ENCODE data around the gene TPO. TPM values are rescaled to one million over a fixed set of nuclear protein-coding genes. Genes with fewer than 3 reads are reported as not detected.

Gene TPO
- polyA plus RNA-seq, 1 donor from 2014 or later, result not detected

DNA sequence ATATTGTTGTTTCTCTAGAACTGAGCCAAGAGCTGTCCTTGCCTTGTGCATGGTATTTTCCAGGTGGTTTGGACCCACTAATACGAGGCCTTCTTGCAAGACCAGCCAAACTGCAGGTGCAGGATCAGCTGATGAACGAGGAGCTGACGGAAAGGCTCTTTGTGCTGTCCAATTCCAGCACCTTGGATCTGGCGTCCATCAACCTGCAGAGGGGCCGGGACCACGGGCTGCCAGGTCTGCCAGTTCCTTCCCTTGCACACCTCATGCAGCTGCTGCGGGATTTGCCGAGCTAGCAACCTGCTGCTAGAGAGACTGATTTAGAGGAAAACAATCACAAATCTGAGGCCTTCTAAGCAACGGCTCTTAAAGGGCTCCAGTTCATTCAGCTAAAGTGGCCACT, 74.5 kb downstream of the TPO start:
- no peaks in the 10 kb centered on the region for H3F3A ChIP-seq (ENCODE audit: insufficient read depth, low read length, poor library complexity, severe bottlenecking)
- H3K9me2 ChIP-seq (ENCODE audit: insufficient read depth, low read length), result no peaks in the 10 kb centered on the region
- H3K36me3 ChIP-seq (ENCODE audit: insufficient read depth, low read length), result no peaks in the 10 kb centered on the region
- no peaks in the 10 kb centered on the region for H3K79me2 ChIP-seq (replicated peaks; ENCODE audit: insufficient read depth, low read length)
- no peak overlapping the region for H3K9ac ChIP-seq (ENCODE audit: low read length)
- no peaks in the 10 kb centered on the region for H4K20me1 ChIP-seq (ENCODE audit: insufficient read depth)
- H3K27me3 ChIP-seq (ENCODE audit: insufficient read depth, low read depth, low read length), result no peaks in the 10 kb centered on the region
- H3K4me2 ChIP-seq (ENCODE audit: low read length), result no peak overlapping the region
- H3K9me3 ChIP-seq (ENCODE audit: low read length), result no peaks in the 10 kb centered on the region
- no peak overlapping the region for H3K27ac ChIP-seq (ENCODE audit: low read length)
- H3K4me3 ChIP-seq (ENCODE audit: low read length), result no peak overlapping the region
- H2AFZ ChIP-seq (ENCODE audit: low read depth, low read length), result no peak overlapping the region
- TF ChIP-seq EZH2 (IDR thresholded peaks at IDR 0.05; ENCODE audit: borderline replicate concordance, insufficient read depth, low read length, poor library complexity, severe bottlenecking) (no peak), SMC3 (conservative IDR thresholded peaks at IDR 0.05; ENCODE audit: poor library complexity) (no peak), CTCF (IDR thresholded peaks at IDR 0.05; ENCODE audit: poor library complexity, severe bottlenecking) (no peak), TAF1 (IDR thresholded peaks at IDR 0.05; ENCODE audit: low read depth) (no peak), RAD21 (conservative IDR thresholded peaks at IDR 0.05) (no peak), EP300 (conservative IDR thresholded peaks at IDR 0.05; ENCODE audit: poor library complexity, severe bottlenecking) (no peak), POLR2AphosphoS5 (IDR thresholded peaks at IDR 0.05) (no peak), MXI1 (conservative IDR thresholded peaks at IDR 0.05; ENCODE audit: poor library complexity, severe bottlenecking) (no peak)
- TF ChIP-seq, protein P1, sequence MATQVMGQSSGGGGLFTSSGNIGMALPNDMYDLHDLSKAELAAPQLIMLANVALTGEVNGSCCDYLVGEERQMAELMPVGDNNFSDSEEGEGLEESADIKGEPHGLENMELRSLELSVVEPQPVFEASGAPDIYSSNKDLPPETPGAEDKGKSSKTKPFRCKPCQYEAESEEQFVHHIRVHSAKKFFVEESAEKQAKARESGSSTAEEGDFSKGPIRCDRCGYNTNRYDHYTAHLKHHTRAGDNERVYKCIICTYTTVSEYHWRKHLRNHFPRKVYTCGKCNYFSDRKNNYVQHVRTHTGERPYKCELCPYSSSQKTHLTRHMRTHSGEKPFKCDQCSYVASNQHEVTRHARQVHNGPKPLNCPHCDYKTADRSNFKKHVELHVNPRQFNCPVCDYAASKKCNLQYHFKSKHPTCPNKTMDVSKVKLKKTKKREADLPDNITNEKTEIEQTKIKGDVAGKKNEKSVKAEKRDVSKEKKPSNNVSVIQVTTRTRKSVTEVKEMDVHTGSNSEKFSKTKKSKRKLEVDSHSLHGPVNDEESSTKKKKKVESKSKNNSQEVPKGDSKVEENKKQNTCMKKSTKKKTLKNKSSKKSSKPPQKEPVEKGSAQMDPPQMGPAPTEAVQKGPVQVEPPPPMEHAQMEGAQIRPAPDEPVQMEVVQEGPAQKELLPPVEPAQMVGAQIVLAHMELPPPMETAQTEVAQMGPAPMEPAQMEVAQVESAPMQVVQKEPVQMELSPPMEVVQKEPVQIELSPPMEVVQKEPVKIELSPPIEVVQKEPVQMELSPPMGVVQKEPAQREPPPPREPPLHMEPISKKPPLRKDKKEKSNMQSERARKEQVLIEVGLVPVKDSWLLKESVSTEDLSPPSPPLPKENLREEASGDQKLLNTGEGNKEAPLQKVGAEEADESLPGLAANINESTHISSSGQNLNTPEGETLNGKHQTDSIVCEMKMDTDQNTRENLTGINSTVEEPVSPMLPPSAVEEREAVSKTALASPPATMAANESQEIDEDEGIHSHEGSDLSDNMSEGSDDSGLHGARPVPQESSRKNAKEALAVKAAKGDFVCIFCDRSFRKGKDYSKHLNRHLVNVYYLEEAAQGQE (IDR thresholded peaks at IDR 0.05; ENCODE audit: borderline replicate concordance), result no peak

DNA sequence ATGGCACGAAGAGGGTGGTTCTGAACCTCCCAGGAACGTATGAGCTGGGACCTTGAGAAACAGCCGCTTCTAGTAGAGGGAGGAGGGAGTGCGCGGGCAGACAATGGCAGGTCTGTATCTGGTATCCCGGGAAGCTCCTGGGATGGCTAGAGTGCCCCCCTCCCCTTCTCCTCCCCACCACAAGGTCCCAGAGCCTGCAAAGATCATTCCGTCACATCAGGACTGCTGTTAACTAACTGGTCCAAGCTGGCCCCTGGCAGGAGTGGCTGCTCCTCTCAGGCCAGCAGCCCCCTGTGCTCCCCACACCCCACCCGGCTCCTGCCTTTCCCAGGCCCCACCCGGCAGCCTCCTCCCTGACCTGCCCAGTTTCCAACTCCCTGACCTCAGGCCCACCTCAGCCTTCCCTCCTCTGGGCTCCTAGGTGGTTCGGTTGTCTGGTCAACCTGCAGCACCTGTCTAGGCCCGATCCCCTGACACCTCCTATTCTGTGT, 75.0 kb downstream of the TPO start:
- H4K20me1 ChIP-seq (ENCODE audit: insufficient read depth), result no peaks in the 10 kb centered on the region
- TF ChIP-seq SMC3 (conservative IDR thresholded peaks at IDR 0.05; ENCODE audit: poor library complexity), result no peak
- TF ChIP-seq MXI1 (conservative IDR thresholded peaks at IDR 0.05; ENCODE audit: poor library complexity, severe bottlenecking), result no peak
- no peak for TF ChIP-seq RAD21 (conservative IDR thresholded peaks at IDR 0.05)
- TF ChIP-seq, protein P1 (IDR thresholded peaks at IDR 0.05; ENCODE audit: borderline replicate concordance), result no peak
- H2AFZ ChIP-seq (ENCODE audit: low read depth, low read length), result no peak overlapping the region
- no peaks in the 10 kb centered on the region for H3K9me3 ChIP-seq (ENCODE audit: low read length)
- no peaks in the 10 kb centered on the region for H3K36me3 ChIP-seq (ENCODE audit: insufficient read depth, low read length)
- no peaks in the 10 kb centered on the region for H3F3A ChIP-seq (ENCODE audit: insufficient read depth, low read length, poor library complexity, severe bottlenecking)
- no peaks in the 10 kb centered on the region for H3K27me3 ChIP-seq (ENCODE audit: insufficient read depth, low read depth, low read length)
- H3K4me2 ChIP-seq (ENCODE audit: low read length), result no peak overlapping the region
- H3K4me3 ChIP-seq (ENCODE audit: low read length), result no peak overlapping the region
- no peak overlapping the region for H3K9ac ChIP-seq (ENCODE audit: low read length)
- H3K9me2 ChIP-seq (ENCODE audit: insufficient read depth, low read length), result no peaks in the 10 kb centered on the region
- H3K79me2 ChIP-seq (replicated peaks; ENCODE audit: insufficient read depth, low read length), result no peaks in the 10 kb centered on the region
- no peak overlapping the region for H3K27ac ChIP-seq (ENCODE audit: low read length)
